Glomerular visceral epithelial cell (primary cell): Measurements from ENCODE around the gene IL1RN.
A peak's percentile ranks its signal among the peaks of the same experiment; 100 is the strongest.

Source experiments
- DNase-seq: peaks from one replicate; pipeline ENCODE4 v3.0.0-alpha.2; 2016; ENCODE audit errors: extremely low spot score

IL1RN gene

GRCh38 chr2:113127646-113128570, 510 bp downstream of the IL1RN start:
- DNase-seq: no peak

- no peak for DNase-seq
Observed at GRCh38 chr2:113129519-113130078, 2.2 kb downstream of the IL1RN start.

GRCh38 chr2:113131352-113132185, 4.2 kb downstream of the IL1RN start:
- no peak for DNase-seq

GRCh38 chr2:113132414-113133021, 5.1 kb downstream of the IL1RN start:
- no peak for DNase-seq

- DNase-seq: no peak
Observed at GRCh38 chr2:113133704-113134598, 6.6 kb downstream of the IL1RN start.

- no peak for DNase-seq
Observed at GRCh38 chr2:113134717-113135116, 7.3 kb downstream of the IL1RN start.

GRCh38 chr2:113135317-113135716, 7.9 kb downstream of the IL1RN start:
- no peak for DNase-seq

- peak; percentile 53 for DNase-seq
Observed at GRCh38 chr2:113136828-113137775, 9.7 kb downstream of the IL1RN start.

- no peak for DNase-seq
Observed at GRCh38 chr2:113137827-113138226, 10.4 kb downstream of the IL1RN start.

GRCh38 chr2:113138428-113139322, 11.3 kb downstream of the IL1RN start:
- DNase-seq: peak; percentile 79

GRCh38 chr2:113141451-113141850, 14.1 kb downstream of the IL1RN start:
- DNase-seq: no peak

- DNase-seq: no peak
Observed at GRCh38 chr2:113142290-113142689, 14.9 kb downstream of the IL1RN start.

GRCh38 chr2:113144259-113144658, 16.9 kb downstream of the IL1RN start:
- DNase-seq: no peak

- DNase-seq: no peak
Observed at GRCh38 chr2:113148606-113149552, 21.5 kb downstream of the IL1RN start.

- no peak for DNase-seq
Observed at GRCh38 chr2:113149553-113150257, 22.3 kb downstream of the IL1RN start.

- no peak for DNase-seq
Observed at GRCh38 chr2:113150258-113150601, 22.8 kb downstream of the IL1RN start.

- DNase-seq: no peak
Observed at GRCh38 chr2:113155331-113155730, 27.9 kb downstream of the IL1RN start.
